Activated CD4-positive, alpha-beta T cell treated with anti-CD3 and anti-CD28 coated beads for 36 hours (primary cell): ENCODE results near the gene RBMS3. TPM values are rescaled to one million over a fixed set of nuclear protein-coding genes. Genes with fewer than 3 reads are reported as not detected.
"Not testable (repeated sequence)": the region's sequence is repeated elsewhere in the genome, so short reads cannot be mapped to it uniquely, and the experiment has no call there.

Experiments used
- ATAC-seq: fragments of 200-7000 bp; cut with Tn5 transposase; one replicate; pipeline ENCODE4 v1.10.0; 2021; ENCODE audit warnings: mild to moderate bottlenecking, moderate library complexity
- CTCF ChIA-PET: fragments of 350-600 bp; sonication (Branson Sonifier 250); formaldehyde crosslinking; loops from one replicate; lab custom pipeline; 2021; ENCODE audit warnings: antibody characterized with exemption; lab: Charles Lee
- POLR2A ChIA-PET: fragments of 350-600 bp; sonication (Branson Sonifier 250); formaldehyde crosslinking; loops from one replicate; lab custom pipeline; 2021; ENCODE audit warnings: antibody characterized with exemption, inconsistent platforms; lab: Charles Lee
- DNase-seq: peaks from one replicate; pipeline ENCODE4 v3.0.0-alpha.2; 2020
- H3K27ac Mint-ChIP-seq: one replicate; pipeline ENCODE4 v1.8.0; 2021; ENCODE audit warnings: mixed read lengths
- H3K27me3 Mint-ChIP-seq: one replicate; pipeline ENCODE4 v1.8.0; 2021; ENCODE audit warnings: mixed read lengths
- H3K36me3 Mint-ChIP-seq: one replicate; pipeline ENCODE4 v1.8.0; 2021; ENCODE audit warnings: low read depth, mixed read lengths
- H3K4me1 Mint-ChIP-seq: one replicate; pipeline ENCODE4 v1.8.0; 2021; ENCODE audit warnings: mixed read lengths
- H3K4me3 Mint-ChIP-seq: one replicate; pipeline ENCODE4 v1.8.0; 2021; ENCODE audit warnings: mild to moderate bottlenecking, moderate library complexity, mixed read lengths
- H3K9me3 Mint-ChIP-seq: one replicate; pipeline ENCODE4 v1.8.0; 2021; ENCODE audit warnings: low read depth, mixed read lengths
- intact Hi-C, 2 experiments: fragments of 100-400 bp; cut with DNase I in 1 of 2; cut with micrococcal nuclease in 1 of 2; formaldehyde crosslinking; loops; one replicate each; pipeline versions ENCODE4 v1.14.2 to v1.15.1; 2022 to 2024; cut with DNase I, micrococcal nuclease
- total RNA-seq, 2 experiments: library from RNA; stranded (reverse); gene quantifications; one replicate each; pipeline ENCODE4 v1.2.3, GENCODE V29; 2021

The RBMS3 gene
- total RNA-seq, 2 experiments from 2014 or later = 1.5 to 2.0 TPM

- Mint-ChIP-seq H3K36me3 (no peaks in the 10 kb centered on the region), H3K4me3 (no peak overlapping the region), H3K4me1 (no peaks in the 10 kb centered on the region), H3K27ac (no peak overlapping the region), H3K9me3 (no peaks in the 10 kb centered on the region), H3K27me3 (peaks cover 2% of the 10 kb centered on the region)
- ATAC-seq = no peak
- DNase-seq = no peak
- CTCF ChIA-PET = no interaction called here
- intact Hi-C loops = no loop called here
- POLR2A ChIA-PET = no interaction called here
These were observed 364.2 kb downstream of the RBMS3 start for GRCh38 chr3:29644956-29645636.

- H3K4me3 Mint-ChIP-seq = no peak overlapping the region
- CTCF ChIA-PET = no interaction called here
- POLR2A ChIA-PET = no interaction called here
- H3K27me3 Mint-ChIP-seq = peaks cover 2% of the 10 kb centered on the region
- no peaks in the 10 kb centered on the region for H3K36me3 Mint-ChIP-seq
- no peak for DNase-seq
- intact Hi-C loops = no loop called here
- no peaks in the 10 kb centered on the region for H3K9me3 Mint-ChIP-seq
- no peaks in the 10 kb centered on the region for H3K4me1 Mint-ChIP-seq
- no peak for ATAC-seq
- H3K27ac Mint-ChIP-seq = no peak overlapping the region
These were observed 365.2 kb downstream of the RBMS3 start for GRCh38 chr3:29646043-29646442.

DNA sequence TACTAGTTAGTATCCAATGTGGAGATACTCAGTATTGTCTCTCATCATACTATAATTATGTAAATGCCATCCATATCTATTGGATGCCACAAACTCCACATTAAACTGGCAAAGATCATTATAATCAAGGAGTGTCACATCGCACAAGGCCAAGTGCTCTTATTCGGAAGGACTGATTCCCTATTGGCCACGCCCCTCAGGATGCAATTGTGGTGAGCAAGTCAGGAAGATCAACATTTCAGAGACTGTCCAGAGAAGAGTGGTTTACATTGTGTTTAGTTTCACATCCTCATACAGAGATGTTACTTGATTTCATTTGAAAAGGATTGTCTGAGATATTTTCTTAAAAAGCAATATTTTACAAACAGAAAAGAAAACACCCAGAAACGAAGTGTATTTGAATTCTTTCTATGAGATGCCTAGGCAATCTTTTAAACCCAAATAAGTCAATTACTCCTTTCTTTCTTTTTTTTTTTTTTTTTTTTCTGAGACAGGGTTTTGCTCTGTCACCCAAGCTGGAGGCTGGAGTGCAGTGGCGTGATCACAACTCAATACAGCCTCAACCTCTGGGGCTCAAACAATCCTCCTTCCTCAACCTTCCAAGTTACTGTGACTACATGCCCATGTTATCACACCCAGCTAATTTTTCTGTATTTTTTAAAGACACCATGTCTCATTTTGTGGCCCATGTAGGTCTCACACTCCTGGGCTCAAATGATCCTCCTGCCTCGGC, 369.1 kb downstream of the RBMS3 start:
- DNase-seq = no peak
- peaks cover 2% of the 10 kb centered on the region for H3K27me3 Mint-ChIP-seq
- no peaks in the 10 kb centered on the region for H3K9me3 Mint-ChIP-seq
- no peak overlapping the region for H3K4me3 Mint-ChIP-seq
- H3K36me3 Mint-ChIP-seq = no peaks in the 10 kb centered on the region
- H3K4me1 Mint-ChIP-seq = no peaks in the 10 kb centered on the region
- H3K27ac Mint-ChIP-seq = no peak overlapping the region
- intact Hi-C loops = no loop called here
- CTCF ChIA-PET = no interaction called here
- ATAC-seq = no peak
- POLR2A ChIA-PET = no interaction called here

DNA sequence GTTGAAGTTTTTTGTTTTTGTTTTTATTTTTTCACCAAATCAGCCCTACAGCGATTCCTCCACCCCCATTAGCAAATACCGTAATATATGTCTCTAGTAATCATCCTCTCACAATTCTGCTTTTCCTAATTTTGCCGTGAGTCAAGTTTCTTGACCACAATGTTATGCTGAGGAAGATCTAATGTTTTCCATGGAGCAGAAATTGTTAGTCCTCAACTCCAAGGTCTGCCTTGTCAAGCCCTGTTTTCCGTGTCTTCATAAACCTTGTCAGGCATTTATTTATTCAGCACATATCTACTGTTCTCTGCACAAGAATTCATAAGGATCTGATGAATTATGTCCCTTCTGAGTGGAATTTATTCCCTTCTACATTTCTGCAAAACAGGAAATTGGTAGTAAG, 372.8 kb downstream of the RBMS3 start:
- Mint-ChIP-seq H3K4me1 (no peaks in the 10 kb centered on the region), H3K36me3 (no peaks in the 10 kb centered on the region), H3K27me3 (no peaks in the 10 kb centered on the region), H3K9me3 (no peaks in the 10 kb centered on the region), H3K27ac (no peak overlapping the region), H3K4me3 (no peak overlapping the region)
- intact Hi-C loops = no loop called here
- no peak for DNase-seq
- ATAC-seq = no peak
- ChIA-PET POLR2A (no interaction called here), CTCF (no interaction called here)

DNA sequence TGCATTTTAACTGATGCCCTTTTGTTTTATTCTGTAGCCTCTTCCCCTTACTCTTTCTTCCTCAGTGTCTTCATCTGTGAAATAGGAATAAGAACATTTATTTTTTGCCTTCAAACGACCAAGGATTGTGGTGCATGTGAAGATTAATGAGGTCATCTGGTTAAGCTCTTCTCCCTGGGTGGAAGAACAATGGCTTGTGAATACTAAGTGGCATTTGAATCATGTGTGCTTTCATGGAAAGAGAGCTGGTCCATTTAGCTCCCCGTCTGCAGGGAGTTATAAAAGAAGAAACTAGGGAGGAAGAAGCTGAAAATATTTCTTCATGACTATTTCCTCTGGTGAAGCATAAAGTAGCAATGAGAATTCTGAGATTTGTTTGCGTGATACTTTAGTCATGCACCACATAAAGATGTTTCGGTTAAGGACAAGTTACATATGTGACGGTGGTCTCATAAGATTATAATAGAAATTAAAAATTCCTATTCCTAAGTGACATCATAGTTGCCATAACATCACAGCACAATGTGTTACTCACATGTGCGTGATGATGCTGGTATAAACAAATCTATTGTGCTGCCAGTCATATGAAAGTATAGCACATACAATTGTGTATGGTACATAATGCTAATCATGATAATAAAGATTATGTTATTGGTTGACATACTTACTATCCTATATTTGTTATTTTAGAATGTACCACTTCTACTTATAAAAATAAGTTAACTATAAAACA, 374.3 kb downstream of the RBMS3 start:
- intact Hi-C loops = no loop called here
- ChIA-PET POLR2A (no interaction called here), CTCF (interaction anchor here (0.6 kb wide), 1 partner anchor 1505 kb away, joined by 3 read pairs; no protein-coding TSS in a partner anchor)
- no peak for DNase-seq
- no peak overlapping the region for H3K27ac Mint-ChIP-seq
- ATAC-seq = no peak
- H3K4me3 Mint-ChIP-seq = no peak overlapping the region
- H3K27me3 Mint-ChIP-seq = no peaks in the 10 kb centered on the region
- H3K36me3 Mint-ChIP-seq = no peaks in the 10 kb centered on the region
- H3K9me3 Mint-ChIP-seq = no peaks in the 10 kb centered on the region
- H3K4me1 Mint-ChIP-seq = no peaks in the 10 kb centered on the region

DNA sequence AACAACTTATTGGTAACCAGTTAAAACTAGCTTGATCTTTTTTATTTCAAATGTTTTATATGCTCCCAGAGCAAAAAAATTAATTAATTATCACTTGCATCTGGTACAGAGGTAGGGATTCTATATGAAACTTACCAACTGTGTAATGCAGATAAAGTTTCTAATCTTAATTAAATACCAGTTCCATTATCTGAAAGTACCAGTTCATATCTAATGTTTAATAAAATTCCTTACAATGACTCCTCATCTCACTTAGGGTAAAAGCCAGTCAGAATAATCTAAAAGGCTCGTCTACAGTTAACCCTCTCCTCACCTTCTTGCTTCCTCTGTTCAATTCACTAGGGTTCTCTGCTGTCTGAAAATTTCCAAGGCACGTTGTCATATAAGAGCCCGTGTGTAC, 384.8 kb downstream of the RBMS3 start:
- intact Hi-C loops = no loop called here
- H3K36me3 Mint-ChIP-seq = no peaks in the 10 kb centered on the region
- H3K27ac Mint-ChIP-seq = no peak overlapping the region
- H3K9me3 Mint-ChIP-seq = peaks cover 2% of the 10 kb centered on the region
- H3K4me3 Mint-ChIP-seq = no peak overlapping the region
- POLR2A ChIA-PET = no interaction called here
- ATAC-seq (no peak), DNase-seq (no peak)
- peaks cover 6% of the 10 kb centered on the region for H3K27me3 Mint-ChIP-seq
- H3K4me1 Mint-ChIP-seq = no peaks in the 10 kb centered on the region
- CTCF ChIA-PET = no interaction called here

GRCh38 chr3:29668233-29668632, 387.4 kb downstream of the RBMS3 start:
- ATAC-seq = no peak
- CTCF ChIA-PET = no interaction called here
- Mint-ChIP-seq H3K27me3 (peaks cover 6% of the 10 kb centered on the region), H3K36me3 (no peaks in the 10 kb centered on the region), H3K4me1 (no peaks in the 10 kb centered on the region), H3K27ac (no peak overlapping the region), H3K4me3 (no peak overlapping the region), H3K9me3 (peaks cover 4% of the 10 kb centered on the region)
- intact Hi-C loops = no loop called here
- POLR2A ChIA-PET = no interaction called here
- no peak for DNase-seq

- DNase-seq (no peak), ATAC-seq (no peak)
- no peaks in the 10 kb centered on the region for H3K4me1 Mint-ChIP-seq
- H3K27ac Mint-ChIP-seq = no peak overlapping the region
- ChIA-PET CTCF (no interaction called here), POLR2A (no interaction called here)
- peaks cover 4% of the 10 kb centered on the region for H3K9me3 Mint-ChIP-seq
- H3K27me3 Mint-ChIP-seq = peaks cover 6% of the 10 kb centered on the region
- no peak overlapping the region for H3K4me3 Mint-ChIP-seq
- no peaks in the 10 kb centered on the region for H3K36me3 Mint-ChIP-seq
- intact Hi-C loops = no loop called here
These were observed 387.9 kb downstream of the RBMS3 start for GRCh38 chr3:29668728-29669127.

- H3K36me3 Mint-ChIP-seq, H3K4me1 Mint-ChIP-seq, H3K27ac Mint-ChIP-seq, ATAC-seq, H3K9me3 Mint-ChIP-seq, DNase-seq, H3K4me3 Mint-ChIP-seq, H3K27me3 Mint-ChIP-seq, POLR2A ChIA-PET, intact Hi-C loops, CTCF ChIA-PET: not testable (repeated sequence)
These were observed 389.6 kb downstream of the RBMS3 start for GRCh38 chr3:29670476-29670875.

- intact Hi-C loops = no loop called here
These were observed 396.6 kb downstream of the RBMS3 start for GRCh38 chr3:29677421-29677820.

GRCh38 chr3:29679944-29680343, 399.1 kb downstream of the RBMS3 start:
- H3K9me3 Mint-ChIP-seq = no peaks in the 10 kb centered on the region
- H3K27me3 Mint-ChIP-seq = peaks cover 6% of the 10 kb centered on the region
- no peaks in the 10 kb centered on the region for H3K36me3 Mint-ChIP-seq
- ChIA-PET CTCF (no interaction called here), POLR2A (no interaction called here)
- H3K4me1 Mint-ChIP-seq = no peaks in the 10 kb centered on the region
- H3K4me3 Mint-ChIP-seq = no peak overlapping the region
- ATAC-seq (no peak), DNase-seq (no peak)
- intact Hi-C loops = no loop called here
- no peak overlapping the region for H3K27ac Mint-ChIP-seq

More at GRCh38 chr3:29677421-29677820, 396.6 kb downstream of the RBMS3 start:
- Mint-ChIP-seq H3K27ac (no peak overlapping the region), H3K4me1 (no peaks in the 10 kb centered on the region), H3K4me3 (no peak overlapping the region), H3K9me3 (no peaks in the 10 kb centered on the region), H3K36me3 (no peaks in the 10 kb centered on the region), H3K27me3 (peaks cover 1% of the 10 kb centered on the region)
- ATAC-seq (no peak), DNase-seq (no peak)
- ChIA-PET CTCF (no interaction called here), POLR2A (no interaction called here)
